Endothelial cell of umbilical vein (primary cell): ENCODE results near the gene EMC7. TPM values are rescaled to one million over a fixed set of nuclear protein-coding genes. Genes with fewer than 3 reads are reported as not detected.

ENCODE experiments used
- BruUV-seq: library from RNA; stranded (reverse); fragments of 400-500 nt; replicated peaks from 2 replicates; lab custom pipeline; 2021; lab: Mats Ljungman, UMichigan
- CTCF ChIA-PET: fragments of 300-600, 350-600 bp; sonication (Branson Sonifier 250); formaldehyde crosslinking; loops from one replicate; lab custom pipeline; 2021; ENCODE audit warnings: antibody characterized with exemption, inconsistent platforms; lab: Charles Lee
- POLR2A ChIA-PET: fragments of 300-600, 350-600 bp; sonication (Branson Sonifier 250); formaldehyde crosslinking; loops from one replicate; lab custom pipeline; 2021; ENCODE audit warnings: antibody characterized with exemption, inconsistent platforms; lab: Charles Lee
- DNase-seq: peaks from one replicate; pipeline ENCODE4 v3.0.0-alpha.2; 2011; ENCODE audit warnings: low read depth, low spot score
- FAIRE-seq: peaks from 2 replicates; lab custom pipeline; 2011; peaks lifted over from hg19 to GRCh38; lab: Jason Lieb, UNC
- H2AFZ ChIP-seq: 2 replicates; pipeline ENCODE4 v1.6.0; 2012; ENCODE audit warnings: low read depth, low read length, control low read depth, inconsistent platforms
- H3K27ac ChIP-seq: 2 replicates; pipeline ENCODE4 v1.5.1; 2011; ENCODE audit warnings: low read depth, mild to moderate bottlenecking, control low read depth, low read length, moderate library complexity; ENCODE audit not compliant: insufficient read depth
- H3K27me3 ChIP-seq, 2 experiments: 2 replicates each; pipeline versions ENCODE4 v1.6.0 to v1.6.1; 2011; ENCODE audit warnings: low read length in 2 of 2, mixed read lengths in 1 of 2; ENCODE audit not compliant: control insufficient read depth in 2 of 2, insufficient read depth in 2 of 2
- H3K36me3 ChIP-seq, 2 experiments: 2 replicates in 1 of 2; 3 replicates in 1 of 2; pipeline ENCODE4 v1.5.1; 2011; ENCODE audit warnings: low read length in 2 of 2, mild to moderate bottlenecking in 1 of 2, moderate library complexity in 1 of 2; ENCODE audit not compliant: control insufficient read depth in 2 of 2, insufficient read depth in 2 of 2; ENCODE audit errors: extremely low read depth in 1 of 2
- H3K4me1 ChIP-seq: 3 replicates; pipeline ENCODE4 v1.5.1; 2011; ENCODE audit warnings: mild to moderate bottlenecking, low read length; ENCODE audit not compliant: control insufficient read depth, insufficient read depth; ENCODE audit errors: extremely low read depth
- H3K4me2 ChIP-seq: 2 replicates; pipeline ENCODE4 v1.6.1; 2011; ENCODE audit warnings: low read length, control low read depth, mixed read lengths; ENCODE audit not compliant: insufficient read depth
- H3K4me3 ChIP-seq, 3 experiments: fragments of 200-600 bp in 1 of 3; sonication (generic), shearing (Covaris generic) in 1 of 3; replicated peaks in 1 of 3; 2 replicates each; pipeline ENCODE4 v1.5.1; 2011 to 2016; ENCODE audit warnings: control low read depth in 3 of 3, low read length in 3 of 3, mild to moderate bottlenecking in 2 of 3, inconsistent platforms in 1 of 3, low read depth in 1 of 3, moderate library complexity in 1 of 3; ENCODE audit not compliant: insufficient read depth in 1 of 3
- H3K79me2 ChIP-seq: 2 replicates; pipeline ENCODE4 v1.6.0; 2012; ENCODE audit warnings: low read length, inconsistent platforms; ENCODE audit not compliant: control insufficient read depth, insufficient read depth
- H3K9ac ChIP-seq: replicated peaks from 2 replicates; pipeline ENCODE3; 2011; ENCODE audit warnings: low read length, control low read depth; ENCODE audit not compliant: insufficient read depth; ENCODE audit errors: extremely low read depth
- H3K9me1 ChIP-seq: replicated peaks from 3 replicates; pipeline ENCODE4 v1.6.0; 2011; ENCODE audit warnings: mild to moderate bottlenecking, low read length; ENCODE audit not compliant: control insufficient read depth, insufficient read depth; ENCODE audit errors: extremely low read depth
- H3K9me3 ChIP-seq: replicated peaks from 2 replicates; pipeline ENCODE4 v1.5.1; 2012; ENCODE audit warnings: low read length, inconsistent platforms; ENCODE audit not compliant: control insufficient read depth, insufficient read depth
- H4K20me1 ChIP-seq: replicated peaks from 2 replicates; pipeline ENCODE3; 2011; ENCODE audit warnings: mild to moderate bottlenecking, low read length; ENCODE audit not compliant: control insufficient read depth, insufficient read depth; ENCODE audit errors: extremely low read depth
- EZH2 ChIP-seq: IDR thresholded peaks from 2 replicates; pipeline ENCODE4 v1.6.1; 2012; ENCODE audit warnings: borderline replicate concordance, low read depth, mild to moderate bottlenecking, moderate library complexity, low read length, inconsistent platforms; ENCODE audit not compliant: severe bottlenecking
- FOS ChIP-seq: IDR thresholded peaks from 2 replicates; pipeline ENCODE4 v1.6.1; 2011; ENCODE audit warnings: mild to moderate bottlenecking, low read length, moderate library complexity, borderline replicate concordance; ENCODE audit not compliant: insufficient read depth
- GATA2 ChIP-seq: IDR thresholded peaks from 2 replicates; pipeline ENCODE4 v1.7.0; 2011; ENCODE audit warnings: low read depth, mild to moderate bottlenecking, moderate library complexity, mixed read lengths, low read length; ENCODE audit not compliant: insufficient read length, insufficient read depth
- JUN ChIP-seq: IDR thresholded peaks from 2 replicates; pipeline ENCODE4 v1.6.1; 2011; ENCODE audit warnings: borderline replicate concordance, low read depth; ENCODE audit not compliant: insufficient read length, insufficient read depth
- MYC ChIP-seq: IDR thresholded peaks from one replicate; pipeline ENCODE4 v1.6.1; 2011; ENCODE audit warnings: mild to moderate bottlenecking, low read depth, low read length
- POLR2A ChIP-seq: IDR thresholded peaks from 2 replicates; pipeline ENCODE4 v1.6.1; 2012; ENCODE audit warnings: low read depth, mild to moderate bottlenecking, control low read depth, low read length
- POLR2AphosphoS5 ChIP-seq: IDR thresholded peaks from 2 replicates; pipeline ENCODE4 v1.6.1; 2012; ENCODE audit warnings: low read depth, mild to moderate bottlenecking, control low read depth, low read length, moderate library complexity; ENCODE audit not compliant: insufficient read depth
- dilution Hi-C: fragments of 300-500 bp; cut with MboI; formaldehyde crosslinking; loops from one replicate; pipeline ENCODE4 v1.15.0; 2019; ENCODE audit warnings: low sequenced_read_pairs; ENCODE audit not compliant: extremely low pct_ligation_motif_present
- intact Hi-C: fragments of 100-400 bp; cut with micrococcal nuclease; formaldehyde crosslinking; loops from one replicate; pipeline ENCODE4 v1.10.0; 2022
- polyA plus RNA-seq, 4 experiments: library from polyadenylated mRNA; depleted of rRNA in 3 of 4; stranded (reverse) in 3 of 4; unstranded in 1 of 4; fragments of >200 nt; gene quantifications; 2 replicates each; pipeline versions ENCODE4 v1.2.1 to v1.2.3, GENCODE V29; 2011 to 2012; ENCODE audit warnings: missing spikeins in 1 of 4
- total RNA-seq: library from RNA; stranded (reverse); gene quantifications from 2 replicates; pipeline ENCODE4 v1.2.3, GENCODE V29; 2021
- TF ChIP-seq, protein P1 (sequence below), 2 donors: IDR thresholded peaks; 1 replicate in 1 of 2; 2 replicates in 1 of 2; pipeline ENCODE4 v1.5.1; 2011; ENCODE audit warnings: low read length in 2 of 2, mild to moderate bottlenecking in 2 of 2, moderate library complexity in 2 of 2, control low read depth in 1 of 2, inconsistent platforms in 1 of 2, low read depth in 1 of 2; ENCODE audit not compliant: insufficient read depth in 1 of 2; ENCODE audit errors: extremely low read depth in 1 of 2
- TF ChIP-seq, protein P2 (sequence below): IDR thresholded peaks from 2 replicates; pipeline ENCODE4 v1.6.1; 2011; ENCODE audit not compliant: insufficient read depth, insufficient read length

The EMC7 gene
- total and polyA plus RNA-seq, 2 donors (not counting 3 experiments of a cell fraction or from before 2014, with no cell fraction given): 57.0 to 70.6 TPM

DNA sequence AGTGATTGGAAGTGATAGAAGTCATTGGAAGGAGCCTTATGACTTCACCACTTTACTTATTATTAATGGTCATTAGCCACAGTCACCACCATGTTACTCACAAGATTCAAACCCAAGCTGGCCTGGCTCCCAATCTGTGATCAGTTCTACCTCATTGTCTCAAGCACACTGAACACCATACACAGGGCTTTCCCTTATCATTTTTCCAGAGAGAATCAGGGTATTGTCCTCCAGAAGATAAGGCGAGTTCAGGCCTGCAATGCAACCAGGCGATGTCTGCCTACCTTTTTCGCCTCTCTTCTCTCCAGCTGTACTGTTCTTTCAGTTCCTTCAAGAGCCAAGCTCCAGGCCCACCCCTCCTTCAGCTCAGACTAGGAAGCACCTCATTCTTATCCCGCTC, 24.9 kb downstream of the EMC7 start:
- Histone ChIP-seq H4K20me1 (no peaks in the 10 kb centered on the region), H2AFZ (no peak overlapping the region), H3K4me1 (no peaks in the 10 kb centered on the region), H3K27me3 (no peaks in the 10 kb centered on the region), H3K4me2 (no peak overlapping the region), H3K4me3 (no peak overlapping the region), H3K9ac (no peak overlapping the region), H3K9me1 (no peaks in the 10 kb centered on the region), H3K36me3 (no peaks in the 10 kb centered on the region), H3K9me3 (no peaks in the 10 kb centered on the region), H3K79me2 (no peaks in the 10 kb centered on the region), H3K27ac (no peak overlapping the region)
- no TSS peak for BruUV-seq
- dilution Hi-C loops: no loop called here
- CTCF ChIA-PET: interaction anchor here (0.7 kb wide), 1 partner anchor 11 kb away, joined by 4 read pairs; no protein-coding TSS in a partner anchor
- no peak for TF ChIP-seq EZH2
- no peak for TF ChIP-seq POLR2A
- TF ChIP-seq JUN: no peak
- no peak for TF ChIP-seq POLR2AphosphoS5
- no peak for TF ChIP-seq FOS
- TF ChIP-seq GATA2: no peak
- TF ChIP-seq MYC: no peak
- TF ChIP-seq, protein P1, sequence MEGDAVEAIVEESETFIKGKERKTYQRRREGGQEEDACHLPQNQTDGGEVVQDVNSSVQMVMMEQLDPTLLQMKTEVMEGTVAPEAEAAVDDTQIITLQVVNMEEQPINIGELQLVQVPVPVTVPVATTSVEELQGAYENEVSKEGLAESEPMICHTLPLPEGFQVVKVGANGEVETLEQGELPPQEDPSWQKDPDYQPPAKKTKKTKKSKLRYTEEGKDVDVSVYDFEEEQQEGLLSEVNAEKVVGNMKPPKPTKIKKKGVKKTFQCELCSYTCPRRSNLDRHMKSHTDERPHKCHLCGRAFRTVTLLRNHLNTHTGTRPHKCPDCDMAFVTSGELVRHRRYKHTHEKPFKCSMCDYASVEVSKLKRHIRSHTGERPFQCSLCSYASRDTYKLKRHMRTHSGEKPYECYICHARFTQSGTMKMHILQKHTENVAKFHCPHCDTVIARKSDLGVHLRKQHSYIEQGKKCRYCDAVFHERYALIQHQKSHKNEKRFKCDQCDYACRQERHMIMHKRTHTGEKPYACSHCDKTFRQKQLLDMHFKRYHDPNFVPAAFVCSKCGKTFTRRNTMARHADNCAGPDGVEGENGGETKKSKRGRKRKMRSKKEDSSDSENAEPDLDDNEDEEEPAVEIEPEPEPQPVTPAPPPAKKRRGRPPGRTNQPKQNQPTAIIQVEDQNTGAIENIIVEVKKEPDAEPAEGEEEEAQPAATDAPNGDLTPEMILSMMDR (IDR thresholded peaks at IDR 0.05; ENCODE audit: extremely low read depth in 1 of 2, insufficient read depth in 1 of 2, low read depth in 1 of 2, low read length in 2 of 2): no peak
- TF ChIP-seq, protein P2, sequence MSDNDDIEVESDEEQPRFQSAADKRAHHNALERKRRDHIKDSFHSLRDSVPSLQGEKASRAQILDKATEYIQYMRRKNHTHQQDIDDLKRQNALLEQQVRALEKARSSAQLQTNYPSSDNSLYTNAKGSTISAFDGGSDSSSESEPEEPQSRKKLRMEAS: no peak
- intact Hi-C loops: no loop called here
- no peak for FAIRE-seq
- POLR2A ChIA-PET: no interaction called here
- no peak for DNase-seq
